ENCODE measurements around the gene KCNC3.

- TF ChIP-seq CTCF (IDR thresholded peaks at IDR 0.05; ENCODE audit: low read depth, low read length, missing input control), result no peak
- no peak for TF ChIP-seq TAF1 (conservative IDR thresholded peaks at IDR 0.05)
- no peak for TF ChIP-seq RAD21 (IDR thresholded peaks at IDR 0.05)
- no peak for TF ChIP-seq GABPA (IDR thresholded peaks at IDR 0.05 in 1 of 2, conservative IDR thresholded peaks at IDR 0.05 in 1 of 2)
- no peak for TF ChIP-seq SP1 (IDR thresholded peaks at IDR 0.05)
- no peak for TF ChIP-seq JUND (IDR thresholded peaks at IDR 0.05)
- TF ChIP-seq, protein P1, sequence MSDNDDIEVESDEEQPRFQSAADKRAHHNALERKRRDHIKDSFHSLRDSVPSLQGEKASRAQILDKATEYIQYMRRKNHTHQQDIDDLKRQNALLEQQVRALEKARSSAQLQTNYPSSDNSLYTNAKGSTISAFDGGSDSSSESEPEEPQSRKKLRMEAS (IDR thresholded peaks at IDR 0.05), result no peak
These were observed 27.6 kb upstream of the KCNC3 start for GRCh38 chr19:50356691-50357177.
